ENCODE measurements around the gene CFAP74. TPM values are rescaled to one million over a fixed set of nuclear protein-coding genes. Genes with fewer than 3 reads are reported as not detected.

CFAP74 gene
- total RNA-seq, 2 experiments from 2014 or later = not detected

- Mint-ChIP-seq H3K36me3 (no peaks in the 10 kb centered on the region), H3K4me3 (no peak overlapping the region), H3K4me1 (no peaks in the 10 kb centered on the region), H3K27me3 (peaks cover 2% of the 10 kb centered on the region), H3K9me3 (no peaks in the 10 kb centered on the region), H3K27ac (no peak overlapping the region)
- DNase-seq (no peak), ATAC-seq (ENCODE audit: low read depth) (no peak)
- POLR2A ChIA-PET = no interaction called here
These were observed 29.2 kb upstream of the CFAP74 start for GRCh38 chr1:2032737-2033136.

GRCh38 chr1:2031546-2032540 lies 28.3 kb upstream of the CFAP74 start:
- no peak overlapping the region for H3K27ac Mint-ChIP-seq
- POLR2A ChIA-PET = no interaction called here
- H3K4me1 Mint-ChIP-seq = no peaks in the 10 kb centered on the region
- DNase-seq (no peak), ATAC-seq (ENCODE audit: low read depth) (no peak)
- no peak overlapping the region for H3K4me3 Mint-ChIP-seq
- no peaks in the 10 kb centered on the region for H3K36me3 Mint-ChIP-seq
- H3K27me3 Mint-ChIP-seq = peaks cover 2% of the 10 kb centered on the region
- no peaks in the 10 kb centered on the region for H3K9me3 Mint-ChIP-seq

- POLR2A ChIA-PET = no interaction called here
- DNase-seq (no peak), ATAC-seq (ENCODE audit: low read depth) (no peak)
- Mint-ChIP-seq H3K27me3 (peaks cover 2% of the 10 kb centered on the region), H3K27ac (no peak overlapping the region), H3K4me1 (no peaks in the 10 kb centered on the region), H3K9me3 (no peaks in the 10 kb centered on the region), H3K4me3 (no peak overlapping the region), H3K36me3 (no peaks in the 10 kb centered on the region)
These were observed 26.7 kb upstream of the CFAP74 start for GRCh38 chr1:2030076-2030871.

GRCh38 chr1:2029561-2029960 lies 26.0 kb upstream of the CFAP74 start:
- H3K9me3 Mint-ChIP-seq = no peaks in the 10 kb centered on the region
- DNase-seq = no peak
- no peak overlapping the region for H3K27ac Mint-ChIP-seq
- POLR2A ChIA-PET = no interaction called here
- H3K36me3 Mint-ChIP-seq = no peaks in the 10 kb centered on the region
- H3K4me3 Mint-ChIP-seq = no peak overlapping the region
- H3K27me3 Mint-ChIP-seq = peaks cover 2% of the 10 kb centered on the region
- ATAC-seq (ENCODE audit: low read depth) = no peak
- H3K4me1 Mint-ChIP-seq = no peaks in the 10 kb centered on the region

- no peaks in the 10 kb centered on the region for H3K9me3 Mint-ChIP-seq
- H3K4me3 Mint-ChIP-seq = no peak overlapping the region
- DNase-seq = peak; percentile 29
- POLR2A ChIA-PET = no interaction called here
- ATAC-seq (ENCODE audit: low read depth) = no peak
- H3K27ac Mint-ChIP-seq = no peak overlapping the region
- no peaks in the 10 kb centered on the region for H3K36me3 Mint-ChIP-seq
- H3K27me3 Mint-ChIP-seq = peaks cover 2% of the 10 kb centered on the region
- no peaks in the 10 kb centered on the region for H3K4me1 Mint-ChIP-seq
These were observed 25.4 kb upstream of the CFAP74 start for GRCh38 chr1:2028870-2029560.

GRCh38 chr1:2027961-2028583 lies 24.5 kb upstream of the CFAP74 start:
- H3K36me3 Mint-ChIP-seq = no peaks in the 10 kb centered on the region
- DNase-seq (no peak), ATAC-seq (ENCODE audit: low read depth) (no peak)
- H3K27ac Mint-ChIP-seq = no peak overlapping the region
- no peaks in the 10 kb centered on the region for H3K4me1 Mint-ChIP-seq
- H3K9me3 Mint-ChIP-seq = no peaks in the 10 kb centered on the region
- no peak overlapping the region for H3K4me3 Mint-ChIP-seq
- POLR2A ChIA-PET = no interaction called here
- no peaks in the 10 kb centered on the region for H3K27me3 Mint-ChIP-seq

GRCh38 chr1:2025491-2025981 lies 21.9 kb upstream of the CFAP74 start:
- Mint-ChIP-seq H3K27ac (peak overlapping the region; percentile 9), H3K4me3 (peak overlapping the region; percentile 40), H3K4me1 (no peaks in the 10 kb centered on the region), H3K36me3 (no peaks in the 10 kb centered on the region), H3K9me3 (no peaks in the 10 kb centered on the region), H3K27me3 (peaks cover 9% of the 10 kb centered on the region)
- POLR2A ChIA-PET = interaction anchor here (1.1 kb wide), 1 partner anchor 18 kb away, joined by 3 read pairs; no protein-coding TSS in a partner anchor
- peak; percentile 51 for ATAC-seq (ENCODE audit: low read depth)
- no peak for DNase-seq

GRCh38 chr1:2024887-2025286 lies 21.3 kb upstream of the CFAP74 start:
- no peaks in the 10 kb centered on the region for H3K9me3 Mint-ChIP-seq
- no peak overlapping the region for H3K27ac Mint-ChIP-seq
- no peak for ATAC-seq (ENCODE audit: low read depth)
- no peak for DNase-seq
- H3K4me1 Mint-ChIP-seq = no peaks in the 10 kb centered on the region
- H3K36me3 Mint-ChIP-seq = no peaks in the 10 kb centered on the region
- H3K4me3 Mint-ChIP-seq = no peak overlapping the region
- POLR2A ChIA-PET = interaction anchor here (1.1 kb wide), 1 partner anchor 19 kb away, joined by 3 read pairs; no protein-coding TSS in a partner anchor
- H3K27me3 Mint-ChIP-seq = peaks cover 15% of the 10 kb centered on the region

- Mint-ChIP-seq H3K27ac (no peak overlapping the region), H3K27me3 (peaks cover 17% of the 10 kb centered on the region), H3K4me1 (no peaks in the 10 kb centered on the region), H3K4me3 (no peak overlapping the region), H3K36me3 (no peaks in the 10 kb centered on the region), H3K9me3 (no peaks in the 10 kb centered on the region)
- POLR2A ChIA-PET = no interaction called here
- ATAC-seq (ENCODE audit: low read depth) (no peak), DNase-seq (no peak)
These were observed 20.9 kb upstream of the CFAP74 start for GRCh38 chr1:2024451-2024850.

- DNase-seq (no peak), ATAC-seq (ENCODE audit: low read depth) (no peak)
- H3K4me1 Mint-ChIP-seq = peaks cover 4% of the 10 kb centered on the region
- peaks cover 22% of the 10 kb centered on the region for H3K27me3 Mint-ChIP-seq
- no peaks in the 10 kb centered on the region for H3K9me3 Mint-ChIP-seq
- POLR2A ChIA-PET = no interaction called here
- no peak overlapping the region for H3K4me3 Mint-ChIP-seq
- H3K27ac Mint-ChIP-seq = no peak overlapping the region
- H3K36me3 Mint-ChIP-seq = no peaks in the 10 kb centered on the region
These were observed 19.6 kb upstream of the CFAP74 start for GRCh38 chr1:2023187-2023586.

GRCh38 chr1:2022063-2022770 lies 18.6 kb upstream of the CFAP74 start:
- Mint-ChIP-seq H3K27me3 (peaks cover 31% of the 10 kb centered on the region), H3K4me1 (peaks cover 4% of the 10 kb centered on the region), H3K9me3 (no peaks in the 10 kb centered on the region), H3K36me3 (no peaks in the 10 kb centered on the region), H3K4me3 (no peak overlapping the region), H3K27ac (no peak overlapping the region)
- POLR2A ChIA-PET = no interaction called here
- ATAC-seq (ENCODE audit: low read depth) (no peak), DNase-seq (no peak)

- H3K4me3 Mint-ChIP-seq = no peak overlapping the region
- POLR2A ChIA-PET = no interaction called here
- H3K27ac Mint-ChIP-seq = no peak overlapping the region
- no peaks in the 10 kb centered on the region for H3K36me3 Mint-ChIP-seq
- no peak for DNase-seq
- no peaks in the 10 kb centered on the region for H3K9me3 Mint-ChIP-seq
- peaks cover 37% of the 10 kb centered on the region for H3K27me3 Mint-ChIP-seq
- peaks cover 4% of the 10 kb centered on the region for H3K4me1 Mint-ChIP-seq
- no peak for ATAC-seq (ENCODE audit: low read depth)
These were observed 18.0 kb upstream of the CFAP74 start for GRCh38 chr1:2021550-2021949.
